Caco-2 (cell line): ENCODE data around the gene LBX1. TPM values are rescaled to one million over a fixed set of nuclear protein-coding genes. Genes with fewer than 3 reads are reported as not detected.
A peak's percentile ranks its signal among the peaks of the same experiment; 100 is the strongest.

Experiments
- BruUV-seq: library from RNA; stranded (reverse); fragments of 400-500 nt; replicated peaks from 2 replicates; lab custom pipeline; 2021; lab: Mats Ljungman, UMichigan
- CTCF ChIA-PET: fragments of 300-600 bp; sonication (Branson Sonifier 250); formaldehyde crosslinking; loops from one replicate; lab custom pipeline; 2022; ENCODE audit warnings: antibody characterized with exemption; lab: Charles Lee
- POLR2A ChIA-PET: fragments of 300-600 bp; sonication (Branson Sonifier 250); formaldehyde crosslinking; loops from one replicate; lab custom pipeline; 2022; ENCODE audit warnings: antibody characterized with exemption; lab: Charles Lee
- DNase-seq, 2 experiments: peaks; one replicate each; pipeline versions ENCODE4 v3.0.0 to v3.0.0-alpha.2; 2020 to 2022
- H3K27me3 ChIP-seq: replicated peaks from 2 replicates; pipeline ENCODE4 v1.6.0; 2011; ENCODE audit warnings: low read length; ENCODE audit not compliant: control insufficient read depth, insufficient read depth
- H3K36me3 ChIP-seq: 2 replicates; pipeline ENCODE4 v1.5.1; 2011; ENCODE audit warnings: low read length; ENCODE audit not compliant: control insufficient read depth, insufficient read depth
- H3K4me1 ChIP-seq: fragments of 250-450 bp; sonication (Bioruptor Pico); 2 replicates; pipeline ENCODE4 v1.5.1; 2020; ENCODE audit warnings: mild to moderate bottlenecking
- H3K4me3 ChIP-seq: 2 replicates; pipeline ENCODE4 v1.5.1; 2011; ENCODE audit warnings: low read depth, mild to moderate bottlenecking, control low read depth, low read length
- H3K9me3 ChIP-seq: fragments of 250-450 bp; sonication (Bioruptor Pico); 2 replicates; pipeline ENCODE4 v1.5.1; 2020; ENCODE audit warnings: mild to moderate bottlenecking, moderate library complexity
- H3K27ac Mint-ChIP-seq: one replicate; pipeline ENCODE4 v1.8.0; 2022; ENCODE audit warnings: mixed read lengths; ENCODE audit not compliant: unreplicated experiment
- H3K27me3 Mint-ChIP-seq: one replicate; pipeline ENCODE4 v1.8.0; 2022; ENCODE audit warnings: mixed read lengths; ENCODE audit not compliant: insufficient read depth, unreplicated experiment
- H3K36me3 Mint-ChIP-seq: one replicate; pipeline ENCODE4 v1.8.0; 2022; ENCODE audit warnings: mild to moderate bottlenecking, mixed read lengths; ENCODE audit not compliant: insufficient read depth, unreplicated experiment
- H3K4me1 Mint-ChIP-seq: one replicate; pipeline ENCODE4 v1.8.0; 2022; ENCODE audit warnings: low read depth, mixed read lengths; ENCODE audit not compliant: unreplicated experiment
- H3K4me3 Mint-ChIP-seq: one replicate; pipeline ENCODE4 v1.8.0; 2022; ENCODE audit warnings: mild to moderate bottlenecking, moderate library complexity, mixed read lengths; ENCODE audit not compliant: unreplicated experiment
- H3K9me3 Mint-ChIP-seq: one replicate; pipeline ENCODE4 v1.8.0; 2022; ENCODE audit warnings: mixed read lengths; ENCODE audit not compliant: unreplicated experiment
- CTCF ChIP-seq, 2 experiments: fragments of 200-600 bp in 1 of 2; IDR thresholded peaks; 1 replicate in 1 of 2; 2 replicates in 1 of 2; pipeline versions ENCODE4 v1.5.1 to v1.8.0; 2011 to 2022; ENCODE audit warnings: antibody characterized with exemption in 1 of 2, control low read depth in 1 of 2, inconsistent platforms in 1 of 2, low read depth in 1 of 2, low read length in 1 of 2, mild to moderate bottlenecking in 1 of 2, moderate library complexity in 1 of 2; ENCODE audit not compliant: insufficient read depth in 1 of 2, severe bottlenecking in 1 of 2, unreplicated experiment in 1 of 2
- intact Hi-C: fragments of 100-400 bp; cut with micrococcal nuclease; formaldehyde crosslinking; loops from one replicate; pipeline ENCODE4 v1.10.0; 2022; ENCODE audit not compliant: unreplicated experiment
- total RNA-seq: library from RNA; stranded (reverse); gene quantifications from 2 replicates; pipeline ENCODE4 v1.2.3, GENCODE V29; 2022

The LBX1 gene
- total RNA-seq, 1 experiment from 2014 or later = not detected

GRCh38 chr10:101217450-101218281, 11.6 kb downstream of the LBX1 start:
- ChIA-PET CTCF (no interaction called here), POLR2A (no interaction called here)
- Histone ChIP-seq H3K4me3 (no peak overlapping the region), H3K9me3 (no peaks in the 10 kb centered on the region), H3K36me3 (no peaks in the 10 kb centered on the region), H3K27me3 (no peaks in the 10 kb centered on the region; the same call in 1 of the 2 replicates), H3K4me1 (peaks cover 9% of the 10 kb centered on the region; the same call in 1 of the 2 replicates)
- TF ChIP-seq CTCF (IDR thresholded peaks at IDR 0.05; ENCODE audit: insufficient read depth in 1 of 2, low read depth in 1 of 2, low read length in 1 of 2, severe bottlenecking in 1 of 2, unreplicated experiment in 1 of 2) = peak in 1 of 2 experiments; percentile 51
- Mint-ChIP-seq H3K27ac (no peak overlapping the region), H3K9me3 (no peaks in the 10 kb centered on the region), H3K27me3 (peaks cover 40% of the 10 kb centered on the region), H3K4me1 (peaks cover 6% of the 10 kb centered on the region), H3K4me3 (peak overlapping the region; percentile 42), H3K36me3 (no peaks in the 10 kb centered on the region)
- peak in 1 of 2 experiments; percentile 59 for DNase-seq
- no TSS peak for BruUV-seq
- intact Hi-C loops = no loop called here

- peaks cover 6% of the 10 kb centered on the region for H3K4me1 Mint-ChIP-seq
- BruUV-seq = no TSS peak
- DNase-seq = no peak
- no peak overlapping the region for H3K27ac Mint-ChIP-seq
- H3K4me3 ChIP-seq = no peak overlapping the region
- H3K4me3 Mint-ChIP-seq = peak overlapping the region; percentile 42
- no peaks in the 10 kb centered on the region; the same call in 1 of the 2 replicates for H3K27me3 ChIP-seq
- no peaks in the 10 kb centered on the region for H3K36me3 ChIP-seq
- H3K27me3 Mint-ChIP-seq = peaks cover 37% of the 10 kb centered on the region
- ChIA-PET CTCF (no interaction called here), POLR2A (no interaction called here)
- peaks cover 9% of the 10 kb centered on the region; the same call in 1 of the 2 replicates for H3K4me1 ChIP-seq
- intact Hi-C loops = no loop called here
- H3K36me3 Mint-ChIP-seq = no peaks in the 10 kb centered on the region
- H3K9me3 Mint-ChIP-seq = no peaks in the 10 kb centered on the region
- no peaks in the 10 kb centered on the region for H3K9me3 ChIP-seq
- TF ChIP-seq CTCF (IDR thresholded peaks at IDR 0.05; ENCODE audit: insufficient read depth in 1 of 2, low read depth in 1 of 2, low read length in 1 of 2, severe bottlenecking in 1 of 2, unreplicated experiment in 1 of 2) = no peak
Measured at GRCh38 chr10:101217044-101217425, 12.2 kb downstream of the LBX1 start.

- peak overlapping the region; percentile 42 for H3K4me3 Mint-ChIP-seq
- BruUV-seq = no TSS peak
- intact Hi-C loops = no loop called here
Measured at GRCh38 chr10:101216207-101217043, 12.8 kb downstream of the LBX1 start.

More at GRCh38 chr10:101216207-101217043, 12.8 kb downstream of the LBX1 start:
- peaks cover 33% of the 10 kb centered on the region for H3K27me3 Mint-ChIP-seq
- TF ChIP-seq CTCF (IDR thresholded peaks at IDR 0.05; ENCODE audit: insufficient read depth in 1 of 2, low read depth in 1 of 2, low read length in 1 of 2, severe bottlenecking in 1 of 2, unreplicated experiment in 1 of 2) = no peak
- Histone ChIP-seq H3K9me3 (no peaks in the 10 kb centered on the region), H3K4me3 (no peak overlapping the region), H3K27me3 (no peaks in the 10 kb centered on the region; the same call in 1 of the 2 replicates), H3K4me1 (peaks cover 9% of the 10 kb centered on the region; the same call in 1 of the 2 replicates), H3K36me3 (no peaks in the 10 kb centered on the region)
- H3K36me3 Mint-ChIP-seq = no peaks in the 10 kb centered on the region
- no peak overlapping the region for H3K27ac Mint-ChIP-seq
- ChIA-PET POLR2A (no interaction called here), CTCF (interaction anchor here (0.5 kb wide), 1 partner anchor 41 kb away, joined by 4 read pairs; no protein-coding TSS in a partner anchor)
- peaks cover 6% of the 10 kb centered on the region for H3K4me1 Mint-ChIP-seq
- H3K9me3 Mint-ChIP-seq = no peaks in the 10 kb centered on the region
- no peak for DNase-seq
